HepG2 (cell line): ENCODE results near the gene ARSB.

Experiments
- EZH2 ChIP-seq: conservative IDR thresholded peaks from 2 replicates; pipeline ENCODE4 v1.6.1; 2012; ENCODE audit warnings: mild to moderate bottlenecking, low read depth, low read length, moderate library complexity
- FOXA1 ChIP-seq, 2 experiments: fragments of 450-650 bp in 1 of 2; sonication (generic) in 1 of 2; formaldehyde crosslinking in 1 of 2; IDR thresholded peaks; 2 replicates each; pipeline versions ENCODE4 v1.4.0 to v1.6.1; 2016 to 2020; ENCODE audit warnings: missing genetic modification reagents in 1 of 2
- HDAC2 ChIP-seq: sonication (generic); formaldehyde crosslinking; IDR thresholded peaks from 2 replicates; pipeline ENCODE4 v1.4.0; 2020; ENCODE audit warnings: missing genetic modification reagents
- MED1 ChIP-seq: sonication (generic); formaldehyde crosslinking; IDR thresholded peaks from 2 replicates; pipeline ENCODE4 v1.4.0; 2020; ENCODE audit warnings: missing genetic modification reagents
- SRSF1 ChIP-seq: fragments of 200-400 bp; formaldehyde crosslinking; optimal IDR thresholded peaks from 2 replicates; pipeline ENCODE3; 2017; ENCODE audit warnings: mild to moderate bottlenecking, low read depth, low read length, moderate library complexity
- TCF12 ChIP-seq, 2 experiments: fragments of 450-650 bp in 1 of 2; sonication (generic) in 1 of 2; formaldehyde crosslinking in 1 of 2; IDR thresholded peaks; 2 replicates each; pipeline versions ENCODE4 v1.6.1 to v1.8.0; 2017 to 2022; ENCODE audit warnings: antibody characterized with exemption in 1 of 2, mild to moderate bottlenecking in 1 of 2, missing genetic modification reagents in 1 of 2, moderate library complexity in 1 of 2
- USF2 ChIP-seq, 2 experiments: sonication (generic) in 1 of 2; formaldehyde crosslinking in 1 of 2; IDR thresholded peaks; 2 replicates each; pipeline versions ENCODE4 v1.5.1 to v1.6.1; 2011 to 2020; ENCODE audit warnings: borderline replicate concordance in 1 of 2, low read depth in 1 of 2, low read length in 1 of 2, mild to moderate bottlenecking in 1 of 2, missing genetic modification reagents in 1 of 2, moderate library complexity in 1 of 2
- YY1 ChIP-seq: IDR thresholded peaks from 2 replicates; pipeline ENCODE4 v1.6.1; 2011; ENCODE audit warnings: low read length, low read depth, moderate library complexity, mild to moderate bottlenecking; ENCODE audit not compliant: insufficient read depth, insufficient replicate concordance
- ZBTB3 ChIP-seq: sonication (generic); formaldehyde crosslinking; IDR thresholded peaks from 2 replicates; pipeline ENCODE4 v1.4.0; 2020; ENCODE audit warnings: low read depth, mild to moderate bottlenecking, moderate library complexity, missing genetic modification reagents, borderline replicate concordance
- ZZZ3 ChIP-seq: sonication (generic); formaldehyde crosslinking; IDR thresholded peaks from 2 replicates; pipeline ENCODE4 v1.4.0; 2020; ENCODE audit warnings: missing genetic modification reagents, mild to moderate bottlenecking, borderline replicate concordance

- TF ChIP-seq ZZZ3 (CRISPR knock-in tag) (no peak), EZH2 (no peak), MED1 (CRISPR knock-in tag) (no peak), HDAC2 (CRISPR knock-in tag) (no peak), ZBTB3 (CRISPR knock-in tag) (no peak), YY1 (no peak), USF2 (IDR thresholded peaks at IDR 0.05; ENCODE audit: low read depth, low read length) (no peak), USF2 (CRISPR knock-in tag; IDR thresholded peaks at IDR 0.05; ENCODE audit: borderline replicate concordance) (no peak), SRSF1 (no peak), FOXA1 (IDR thresholded peaks at IDR 0.05) (no peak), FOXA1 (CRISPR knock-in tag; IDR thresholded peaks at IDR 0.05) (no peak), TCF12 (IDR thresholded peaks at IDR 0.05) (no peak), TCF12 (CRISPR knock-in tag; IDR thresholded peaks at IDR 0.05) (no peak)
These were observed 220.0 kb downstream of the ARSB start for GRCh38 chr5:78765116-78765515.
